ENCODE measurements around the gene SPATA20.

DNA sequence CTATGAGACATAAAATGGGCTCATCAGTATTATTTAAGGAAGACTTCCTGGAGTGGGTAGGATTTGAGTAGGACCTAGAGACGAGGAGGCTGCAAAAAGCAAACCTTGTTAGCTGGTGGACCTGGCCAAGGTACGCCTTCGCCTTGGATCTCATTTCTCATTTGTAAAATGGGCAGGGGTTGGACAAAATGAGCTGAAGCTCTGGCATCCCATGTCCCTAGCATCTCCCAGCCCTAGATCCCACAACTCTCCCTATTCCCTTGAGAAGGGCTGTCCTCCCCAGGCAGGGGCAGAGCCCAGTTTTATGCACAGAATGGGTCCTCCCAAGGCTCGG is 306 bp upstream of the SPATA20 start:
- TF ChIP-seq POLR2A (IDR thresholded peaks at IDR 0.05), result no peak
- TF ChIP-seq, protein P1, sequence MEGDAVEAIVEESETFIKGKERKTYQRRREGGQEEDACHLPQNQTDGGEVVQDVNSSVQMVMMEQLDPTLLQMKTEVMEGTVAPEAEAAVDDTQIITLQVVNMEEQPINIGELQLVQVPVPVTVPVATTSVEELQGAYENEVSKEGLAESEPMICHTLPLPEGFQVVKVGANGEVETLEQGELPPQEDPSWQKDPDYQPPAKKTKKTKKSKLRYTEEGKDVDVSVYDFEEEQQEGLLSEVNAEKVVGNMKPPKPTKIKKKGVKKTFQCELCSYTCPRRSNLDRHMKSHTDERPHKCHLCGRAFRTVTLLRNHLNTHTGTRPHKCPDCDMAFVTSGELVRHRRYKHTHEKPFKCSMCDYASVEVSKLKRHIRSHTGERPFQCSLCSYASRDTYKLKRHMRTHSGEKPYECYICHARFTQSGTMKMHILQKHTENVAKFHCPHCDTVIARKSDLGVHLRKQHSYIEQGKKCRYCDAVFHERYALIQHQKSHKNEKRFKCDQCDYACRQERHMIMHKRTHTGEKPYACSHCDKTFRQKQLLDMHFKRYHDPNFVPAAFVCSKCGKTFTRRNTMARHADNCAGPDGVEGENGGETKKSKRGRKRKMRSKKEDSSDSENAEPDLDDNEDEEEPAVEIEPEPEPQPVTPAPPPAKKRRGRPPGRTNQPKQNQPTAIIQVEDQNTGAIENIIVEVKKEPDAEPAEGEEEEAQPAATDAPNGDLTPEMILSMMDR (IDR thresholded peaks at IDR 0.05), result no peak
